Stimulated activated CD8-positive, alpha-beta memory T cell treated with anti-CD3 and anti-CD28 coated beads, Interleukin-2, amount 100 ng/mL, for 1 hour (primary cell): Measurements from ENCODE around the gene UBQLN3.

ENCODE experiments used
- DNase-seq, 2 donors: peaks; one replicate each; pipeline ENCODE4 v3.0.0-alpha.2; 2020; ENCODE audit warnings: low read depth in 2 of 2

The UBQLN3 gene

GRCh38 chr11:5505363-5506048 is 4.3 kb downstream of the UBQLN3 start:
- DNase-seq = no peak

DNA sequence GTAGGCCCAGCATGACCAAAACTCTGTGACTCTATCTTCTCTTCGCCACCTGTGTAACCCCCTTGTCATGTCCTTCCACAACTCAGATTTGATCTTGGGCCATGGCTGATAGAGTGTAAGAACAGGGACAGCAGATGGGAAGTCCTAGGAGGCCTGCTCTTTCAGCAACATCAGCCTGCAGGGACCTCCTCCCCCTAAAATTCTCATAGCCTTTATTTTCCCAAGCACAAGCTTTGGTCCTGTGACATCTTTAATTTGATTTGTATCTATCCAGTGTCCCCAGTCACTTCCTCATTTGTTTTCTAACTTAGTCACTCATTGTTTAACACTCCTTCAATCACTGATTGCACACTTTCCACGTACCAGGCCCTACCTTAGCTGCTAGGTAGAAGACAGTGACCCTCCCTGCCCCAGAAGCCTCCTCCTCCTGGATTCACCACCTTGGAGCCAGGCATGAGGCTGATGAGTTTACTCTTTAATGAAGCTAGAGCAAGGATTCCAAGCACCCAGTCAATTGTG is 5.3 kb downstream of the UBQLN3 start:
- no peak for DNase-seq

GRCh38 chr11:5500393-5500801 is 9.4 kb downstream of the UBQLN3 start:
- DNase-seq = no peak

- no peak for DNase-seq
These were observed 10.1 kb downstream of the UBQLN3 start for GRCh38 chr11:5499671-5500070.

DNA sequence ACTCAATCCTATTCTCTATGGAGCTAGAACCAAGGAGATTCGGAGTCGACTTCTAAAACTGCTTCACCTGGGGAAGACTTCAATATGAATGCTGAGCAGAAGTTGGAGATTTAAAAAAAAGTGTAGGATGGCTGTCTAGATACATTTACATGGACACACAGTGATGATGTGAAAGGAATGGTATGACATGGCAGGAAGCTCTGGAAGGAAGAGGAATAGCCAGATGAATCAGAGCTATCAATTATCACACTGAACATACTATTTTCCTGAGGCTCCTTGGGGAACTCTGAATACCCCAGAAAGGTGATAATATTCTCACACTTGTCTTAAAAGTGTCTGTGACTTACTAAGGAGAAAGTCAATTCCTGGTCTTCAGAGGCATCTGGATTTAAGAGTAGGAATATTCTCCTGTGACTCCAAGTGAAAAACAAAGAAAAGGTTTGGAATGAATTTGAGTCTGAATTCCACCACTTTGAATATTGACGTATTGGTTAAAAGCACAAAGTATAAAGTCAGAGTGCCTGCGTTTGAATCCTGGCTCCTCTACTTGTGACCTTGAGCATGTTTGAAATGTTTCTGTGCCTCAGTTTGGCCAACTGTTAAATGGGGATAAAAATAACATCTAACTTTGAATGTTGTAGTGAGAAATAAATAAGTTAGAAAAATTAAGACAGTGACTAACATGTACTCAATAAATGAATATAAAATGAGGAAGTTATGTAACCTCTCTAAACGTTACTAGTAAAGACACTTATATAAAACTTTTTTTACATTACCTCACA is 20.0 kb downstream of the UBQLN3 start:
- no peak for DNase-seq

DNA sequence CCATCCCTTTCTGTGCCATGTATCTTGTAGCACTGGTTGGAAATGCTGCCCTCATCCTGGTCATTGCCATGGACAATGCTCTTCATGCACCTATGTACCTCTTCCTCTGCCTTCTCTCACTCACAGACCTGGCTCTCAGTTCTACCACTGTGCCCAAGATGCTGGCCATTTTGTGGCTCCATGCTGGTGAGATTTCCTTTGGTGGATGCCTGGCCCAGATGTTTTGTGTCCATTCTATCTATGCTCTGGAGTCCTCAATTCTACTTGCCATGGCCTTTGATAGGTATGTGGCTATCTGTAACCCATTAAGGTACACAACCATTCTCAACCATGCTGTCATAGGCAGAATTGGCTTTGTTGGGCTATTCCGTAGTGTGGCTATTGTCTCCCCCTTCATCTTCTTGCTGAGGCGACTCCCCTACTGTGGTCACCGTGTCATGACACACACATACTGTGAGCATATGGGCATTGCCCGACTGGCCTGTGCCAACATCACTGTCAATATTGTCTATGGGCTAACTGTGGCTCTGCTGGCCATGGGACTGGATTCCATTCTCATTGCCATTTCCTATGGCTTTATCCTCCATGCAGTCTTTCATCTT is 20.9 kb downstream of the UBQLN3 start:
- no peak for DNase-seq

GRCh38 chr11:5488385-5488784 is 21.4 kb downstream of the UBQLN3 start, which contains the start of gene OR52D1:
Gene OR52D1, plus strand, starts transcription at chr11:5488685. Its CDS starts 22 bp downstream, at chr11:5488707.
- no peak for DNase-seq

- no peak for DNase-seq
These were observed 23.3 kb downstream of the UBQLN3 start for GRCh38 chr11:5486421-5486820.

DNA sequence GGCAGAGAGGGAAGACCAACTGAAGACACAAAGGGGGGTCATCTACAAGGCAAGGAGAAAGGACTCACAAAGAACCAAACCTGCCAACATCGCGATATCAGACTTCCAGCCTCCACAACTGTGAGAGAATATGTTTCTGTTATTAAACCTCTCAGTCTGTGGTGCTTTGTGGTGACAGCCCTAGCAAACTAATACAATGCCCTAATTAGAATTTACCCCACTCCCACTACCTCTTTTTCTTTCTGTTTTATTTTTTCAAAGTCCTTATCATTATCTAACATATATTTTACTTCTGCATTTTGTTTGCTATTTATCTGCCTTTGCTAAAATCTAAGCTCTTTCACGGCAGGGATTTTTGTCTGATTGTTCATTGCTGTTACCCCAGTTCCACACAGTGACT is 23.8 kb downstream of the UBQLN3 start:
- DNase-seq = no peak

DNA sequence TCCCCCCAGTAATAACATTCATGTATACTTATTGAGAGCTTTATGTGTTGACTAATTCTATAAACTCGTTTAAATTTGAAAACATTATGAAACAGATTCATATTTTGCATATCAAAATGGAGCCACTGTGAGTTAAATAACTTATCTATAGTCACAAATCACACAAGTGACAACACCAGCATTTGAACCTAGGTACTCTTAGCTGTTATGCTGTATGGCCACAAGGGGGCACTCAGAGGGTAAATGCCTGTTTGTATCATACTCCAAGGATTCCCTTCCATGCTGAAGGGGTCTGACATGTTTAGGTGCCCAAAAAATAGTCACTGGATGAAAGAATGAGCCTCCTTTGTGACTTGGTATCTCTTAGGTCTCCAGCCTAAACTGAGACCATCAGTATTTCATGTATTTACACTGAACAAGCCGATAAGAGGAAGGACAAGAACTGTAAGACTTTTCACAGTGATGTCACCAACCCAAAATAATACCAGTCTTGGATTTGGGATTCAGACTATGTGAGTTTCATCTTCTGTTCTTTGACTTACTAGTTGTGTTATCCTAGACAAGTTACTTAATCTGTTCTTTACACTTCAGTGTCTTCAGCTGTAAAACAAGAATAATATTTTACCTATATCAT is 33.5 kb downstream of the UBQLN3 start:
- no peak for DNase-seq

DNA sequence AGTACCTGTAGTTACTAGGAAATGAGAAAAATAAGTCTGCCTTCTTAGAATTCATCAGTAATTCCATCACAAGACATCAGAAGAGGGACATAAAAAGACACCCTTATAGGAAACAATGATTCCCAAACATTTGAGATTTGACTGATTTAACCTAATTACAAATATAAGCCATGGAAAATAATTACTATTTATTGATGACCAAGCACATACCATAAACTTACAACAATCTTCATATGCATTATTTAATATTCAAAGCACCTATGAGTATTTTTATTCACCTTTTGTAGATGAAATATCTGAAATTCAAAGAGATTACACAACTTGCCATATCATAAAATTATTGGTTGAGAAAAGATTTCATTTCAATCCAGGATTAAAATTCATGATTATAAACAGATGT is 35.8 kb downstream of the UBQLN3 start:
- no peak for DNase-seq

DNA sequence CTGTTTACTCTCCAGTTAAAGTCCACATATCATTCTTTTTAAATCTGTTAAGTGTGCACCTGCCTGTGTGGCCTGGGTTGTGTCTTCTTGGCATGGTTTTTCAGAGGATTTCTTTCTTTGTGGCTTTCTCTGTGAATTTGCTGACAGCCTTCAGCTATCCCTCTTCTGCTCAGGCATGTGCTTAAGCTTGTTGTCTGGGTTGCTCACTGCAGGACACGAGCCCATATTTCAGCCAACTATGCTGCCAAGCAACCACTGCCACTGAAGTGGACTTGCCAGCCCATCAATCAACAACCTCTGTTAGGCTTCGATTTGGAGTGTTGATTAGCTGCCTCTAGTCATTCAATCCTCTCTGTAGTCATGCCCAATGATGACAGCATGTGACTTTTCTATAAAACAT is 42.2 kb downstream of the UBQLN3 start:
- no peak for DNase-seq

DNA sequence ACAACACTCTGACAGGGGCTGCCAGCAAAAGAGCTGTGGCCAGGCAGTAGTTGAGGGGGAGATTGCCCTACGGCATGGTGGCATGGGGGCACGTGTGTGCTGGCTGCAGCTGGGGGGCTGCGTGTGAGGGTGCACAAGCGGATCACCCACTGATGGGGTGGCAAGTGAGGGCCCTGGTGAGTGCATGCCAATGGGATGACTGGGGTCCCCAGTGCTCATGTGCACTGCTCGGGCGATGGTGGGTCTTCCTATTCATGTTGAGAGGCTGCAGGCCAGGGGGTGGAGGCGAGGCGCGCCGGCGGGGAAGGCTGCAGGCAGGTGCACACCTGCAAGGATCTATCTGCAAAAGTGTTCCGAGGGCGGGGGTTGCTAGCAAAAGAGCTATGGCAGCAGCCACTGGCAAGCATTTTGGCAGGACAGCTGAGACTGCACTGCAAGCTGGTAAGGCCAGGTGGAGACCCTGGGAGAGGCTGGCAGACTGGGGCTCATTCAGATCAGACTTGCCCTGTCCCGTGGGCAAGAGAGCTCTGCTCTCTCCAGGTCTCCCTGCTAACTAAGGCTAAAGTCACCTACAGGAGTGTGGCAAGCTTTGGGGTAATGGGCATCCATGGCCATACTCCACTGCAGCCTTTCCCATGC is 48.7 kb downstream of the UBQLN3 start:
- no peak for DNase-seq
